Measurements from ENCODE around the gene HMGXB3. TPM values are rescaled to one million over a fixed set of nuclear protein-coding genes. Genes with fewer than 3 reads are reported as not detected.
A peak's percentile ranks its signal among the peaks of the same experiment; 100 is the strongest.

HMGXB3 gene
- total RNA-seq, 1 experiment from 2014 or later = 26.9 TPM

GRCh38 chr5:150069672-150070627 is 69.4 kb downstream of the HMGXB3 start:
- Histone ChIP-seq H3K18ac (ENCODE audit: insufficient read length, low read depth, low read length) (peak overlapping the region; percentile 7), H3K14ac (ENCODE audit: insufficient read depth, low read length) (no peak overlapping the region; the same call in 1 of the 2 replicates), H3K4me1 (ENCODE audit: insufficient read depth, low read length) (no peaks in the 10 kb centered on the region), H4K20me1 (ENCODE audit: control insufficient read depth, insufficient read depth, insufficient read length) (no peaks in the 10 kb centered on the region), H3K9me3 (ENCODE audit: control insufficient read depth, low read depth, low read length) (no peaks in the 10 kb centered on the region), H2BK15ac (ENCODE audit: low read depth, low read length) (no peak overlapping the region), H2AK5ac (ENCODE audit: insufficient read length, low read length) (no peak overlapping the region), H3K23me2 (ENCODE audit: insufficient read length, low read depth, low read length, poor library complexity, severe bottlenecking) (no peaks in the 10 kb centered on the region), H3K27ac (ENCODE audit: insufficient read length, low read depth, low read length) (no peak overlapping the region), H2BK120ac (ENCODE audit: low read depth, low read length, poor library complexity, severe bottlenecking) (no peak overlapping the region), H3K27me3 (ENCODE audit: insufficient read depth, low read length) (no peaks in the 10 kb centered on the region), H3K9ac (ENCODE audit: extremely low read depth, insufficient read length, low read length) (no peak overlapping the region), H4K91ac (ENCODE audit: insufficient read length, low read depth, low read length) (no peak overlapping the region), H3K79me2 (ENCODE audit: insufficient read depth, low read length) (no peaks in the 10 kb centered on the region), H3K56ac (ENCODE audit: insufficient read length, low read depth, low read length) (no peak overlapping the region), H3T11ph (ENCODE audit: low read length) (no peak overlapping the region), H3K79me1 (ENCODE audit: insufficient read depth, low read depth, low read length, poor library complexity, severe bottlenecking) (no peaks in the 10 kb centered on the region), H2BK5ac (ENCODE audit: insufficient read length, low read length) (no peak overlapping the region), H4K8ac (replicated peaks; ENCODE audit: insufficient read length, low read depth, low read length) (no peak overlapping the region), H3K4ac (ENCODE audit: low read depth, low read length) (no peak overlapping the region), H2AFZ (ENCODE audit: low read length) (no peak overlapping the region), H2BK12ac (ENCODE audit: insufficient read length, low read depth, low read length) (no peak overlapping the region), H3K23ac (ENCODE audit: insufficient read length, low read depth, low read length) (no peak overlapping the region), H2BK20ac (ENCODE audit: low read depth, low read length, poor library complexity, severe bottlenecking) (no peak overlapping the region), H4K5ac (ENCODE audit: insufficient read length, low read depth, low read length) (no peak overlapping the region), H3K4me2 (ENCODE audit: insufficient read depth, insufficient read length, low read length) (no peak overlapping the region)
- Mint-ChIP-seq H3K27ac (no peak overlapping the region; a peak in 1 of 7 replicates), H3K9me3 (no peaks in the 10 kb centered on the region; a peak in 1 of 5 replicates), H3K4me1 (peaks cover 4 to 12% of the 10 kb centered on the region in 2 experiments; a peak in 2 of 4 replicates), H3K36me3 (ENCODE audit: insufficient read depth in 1 of 3, low read depth in 3 of 3) (no peaks in the 10 kb centered on the region), H3K4me3 (no peak overlapping the region), H3K27me3 (ENCODE audit: low read depth) (peaks cover 11% of the 10 kb centered on the region)
- no CpG with 5 or more reads among the region's 25 CpGs for WGBS (ENCODE audit: extremely low coverage, insufficient read length, low lambda C conversion rate)
- DNase-seq = peak; percentile 45
- TF ChIP-seq CTCF (conservative IDR thresholded peaks at IDR 0.05) = no peak; the same call in 2 of the 3 replicates

All from H9 (cell line).